Neuronal stem cell (in vitro differentiated cells): ENCODE results near the gene HPSE2.

Source experiments
- DNase-seq: peaks from one replicate; pipeline ENCODE4 v3.0.0-alpha.2; 2013; ENCODE audit warnings: low spot score
- H2AFZ ChIP-seq: one replicate; pipeline ENCODE4 v1.6.1; 2013; ENCODE audit warnings: mild to moderate bottlenecking, low read length, inconsistent platforms
- H2AK5ac ChIP-seq: 2 replicates; pipeline ENCODE4 v1.6.1; 2013; ENCODE audit warnings: low read depth, mild to moderate bottlenecking, inconsistent platforms, low read length, moderate library complexity, mixed read lengths
- H2BK120ac ChIP-seq: 2 replicates; pipeline ENCODE4 v1.6.1; 2013; ENCODE audit warnings: low read depth, mild to moderate bottlenecking, inconsistent platforms, low read length, moderate library complexity, mixed read lengths
- H2BK12ac ChIP-seq: one replicate; pipeline ENCODE4 v1.6.1; 2013; ENCODE audit warnings: low read length, inconsistent platforms
- H2BK15ac ChIP-seq: 2 replicates; pipeline ENCODE4 v1.6.1; 2013; ENCODE audit warnings: mild to moderate bottlenecking, low read length, inconsistent platforms, mixed read lengths
- H2BK5ac ChIP-seq: one replicate; pipeline ENCODE4 v1.6.1; 2013; ENCODE audit warnings: inconsistent platforms, mild to moderate bottlenecking, low read length, moderate library complexity
- H3K14ac ChIP-seq: one replicate; pipeline ENCODE4 v1.6.1; 2013; ENCODE audit warnings: low read length, inconsistent platforms
- H3K18ac ChIP-seq: 2 replicates; pipeline ENCODE4 v1.6.1; 2013; ENCODE audit warnings: low read length, inconsistent platforms
- H3K23ac ChIP-seq: 2 replicates; pipeline ENCODE4 v1.6.1; 2013; ENCODE audit warnings: low read depth, mild to moderate bottlenecking, mixed read lengths, low read length, inconsistent platforms; ENCODE audit not compliant: poor library complexity
- H3K27ac ChIP-seq: replicated peaks from 3 replicates; pipeline ENCODE4 v1.5.1; 2013; ENCODE audit warnings: low read length, inconsistent platforms
- H3K27me3 ChIP-seq, 3 experiments: 2 replicates each; pipeline ENCODE4 v1.6.1; 2013; ENCODE audit warnings: low read length in 3 of 3, mild to moderate bottlenecking in 2 of 3, inconsistent platforms in 1 of 3, low read depth in 1 of 3, mixed read lengths in 1 of 3, moderate library complexity in 1 of 3; ENCODE audit not compliant: control insufficient read depth in 3 of 3, insufficient read depth in 3 of 3
- H3K36me3 ChIP-seq, 2 donors: replicated peaks in 1 of 2; 2 replicates each; pipeline ENCODE4 v1.6.1; 2013; ENCODE audit warnings: low read length in 2 of 2; ENCODE audit not compliant: control insufficient read depth in 2 of 2, insufficient read depth in 2 of 2
- H3K4ac ChIP-seq: 2 replicates; pipeline ENCODE4 v1.6.1; 2013; ENCODE audit warnings: inconsistent platforms, mild to moderate bottlenecking, low read length, moderate library complexity
- H3K4me1 ChIP-seq, 2 donors: 1 replicate in 1 of 2; 2 replicates in 1 of 2; pipeline ENCODE4 v1.6.1; 2013; ENCODE audit warnings: low read length in 2 of 2, low read depth in 1 of 2; ENCODE audit not compliant: control insufficient read depth in 2 of 2, insufficient read depth in 1 of 2
- H3K4me2 ChIP-seq: one replicate; pipeline ENCODE4 v1.6.1; 2013; ENCODE audit warnings: mild to moderate bottlenecking, low read length, inconsistent platforms; ENCODE audit not compliant: insufficient read depth, poor library complexity, severe bottlenecking
- H3K4me3 ChIP-seq, 2 donors: 2 replicates each; pipeline ENCODE4 v1.5.1; 2013; ENCODE audit warnings: low read length in 2 of 2, mild to moderate bottlenecking in 2 of 2, inconsistent platforms in 1 of 2, moderate library complexity in 1 of 2
- H3K79me1 ChIP-seq: one replicate; pipeline ENCODE4 v1.6.1; 2013; ENCODE audit warnings: low read depth, mild to moderate bottlenecking, inconsistent platforms, low read length, moderate library complexity
- H3K9ac ChIP-seq: one replicate; pipeline ENCODE4 v1.6.1; 2013; ENCODE audit warnings: mild to moderate bottlenecking, low read depth, low read length, inconsistent platforms; ENCODE audit not compliant: poor library complexity
- H3K9me3 ChIP-seq, 2 donors: replicated peaks in 1 of 2; 2 replicates each; pipeline versions ENCODE3 to v1.6.1; 2013; ENCODE audit warnings: low read length in 2 of 2, mild to moderate bottlenecking in 2 of 2, inconsistent platforms in 1 of 2, low read depth in 1 of 2, mixed read lengths in 1 of 2, moderate library complexity in 1 of 2; ENCODE audit not compliant: control insufficient read depth in 2 of 2, insufficient read depth in 1 of 2
- H4K8ac ChIP-seq: one replicate; pipeline ENCODE4 v1.6.1; 2013; ENCODE audit warnings: low read depth, mild to moderate bottlenecking, inconsistent platforms, low read length, moderate library complexity
- H4K91ac ChIP-seq: one replicate; pipeline ENCODE4 v1.6.1; 2013; ENCODE audit warnings: low read length, low read depth, mild to moderate bottlenecking, inconsistent platforms; ENCODE audit not compliant: poor library complexity
- WGBS, 2 donors: extraction: QIAGEN DNeasy Blood & Tissue Kit; methylation state at CpG; one replicate each; pipeline ENCODE4 v1.1.7; 2013; ENCODE audit warnings: missing lambda C conversion rate in 2 of 2, mixed read lengths in 1 of 2; ENCODE audit not compliant: insufficient read length in 2 of 2, insufficient replicate concordance in 1 of 2; ENCODE audit errors: extremely low coverage in 2 of 2; 5-methylcytosine and 5-hydroxymethylcytosine counted together

HPSE2 gene

GRCh38 chr10:98472196-98472595, 763.5 kb downstream of the HPSE2 start:
- peaks cover 0 to 16% (median 0%) of the 10 kb centered on the region in 3 experiments for H3K27me3 ChIP-seq
- H3K9me3 ChIP-seq, result no peaks in the 10 kb centered on the region
- H3K4me3 ChIP-seq, result no peak overlapping the region
- no peak overlapping the region for H2BK12ac ChIP-seq
- no peak overlapping the region for H2BK120ac ChIP-seq
- H3K4ac ChIP-seq, result no peak overlapping the region
- peak overlapping the region; percentile 74 for H3K27ac ChIP-seq
- no peak overlapping the region for H4K91ac ChIP-seq
- no peak overlapping the region for H3K14ac ChIP-seq
- no peak overlapping the region for H2AK5ac ChIP-seq
- H3K18ac ChIP-seq, result no peak overlapping the region
- H3K36me3 ChIP-seq, result no peaks in the 10 kb centered on the region
- peaks cover 0 to 7% of the 10 kb centered on the region in 2 donors for H3K4me1 ChIP-seq
- DNase-seq, result peak; percentile 35
- WGBS, 2 donors, result no CpG with 5 or more reads among the region's 4 CpGs
- H3K9ac ChIP-seq, result no peak overlapping the region
- H2AFZ ChIP-seq, result no peak overlapping the region
- H2BK15ac ChIP-seq, result no peak overlapping the region
- no peaks in the 10 kb centered on the region for H3K79me1 ChIP-seq
- H3K23ac ChIP-seq, result no peak overlapping the region
- no peak overlapping the region for H3K4me2 ChIP-seq
- no peak overlapping the region for H2BK5ac ChIP-seq
- no peak overlapping the region for H4K8ac ChIP-seq

GRCh38 chr10:98470850-98471249, 764.8 kb downstream of the HPSE2 start:
- peaks cover 0 to 16% (median 0%) of the 10 kb centered on the region in 3 experiments for H3K27me3 ChIP-seq

GRCh38 chr10:98469001-98469931, 766.4 kb downstream of the HPSE2 start:
- Histone ChIP-seq H3K4me3 (no peak overlapping the region), H3K23ac (no peak overlapping the region), H3K9ac (no peak overlapping the region), H4K91ac (no peak overlapping the region), H2BK120ac (no peak overlapping the region), H2BK15ac (no peak overlapping the region), H3K4me1 (peaks cover 1 to 10% of the 10 kb centered on the region in 2 donors), H3K14ac (no peak overlapping the region), H2BK5ac (no peak overlapping the region), H3K4me2 (no peak overlapping the region), H3K18ac (no peak overlapping the region), H3K27ac (no peak overlapping the region), H3K27me3 (peaks cover 0 to 15% (median 0%) of the 10 kb centered on the region in 3 experiments), H2AFZ (no peak overlapping the region), H2BK12ac (peak overlapping the region; percentile 10), H3K4ac (no peak overlapping the region), H4K8ac (no peak overlapping the region), H3K9me3 (no peaks in the 10 kb centered on the region), H2AK5ac (no peak overlapping the region), H3K79me1 (no peaks in the 10 kb centered on the region), H3K36me3 (no peaks in the 10 kb centered on the region)
- no peak for DNase-seq
- WGBS, 2 donors, result no CpG with 5 or more reads among the region's 2 CpGs

More at GRCh38 chr10:98470850-98471249, 764.8 kb downstream of the HPSE2 start:
- Histone ChIP-seq H3K18ac (no peak overlapping the region), H3K79me1 (no peaks in the 10 kb centered on the region), H2AK5ac (no peak overlapping the region), H2BK120ac (no peak overlapping the region), H3K9me3 (no peaks in the 10 kb centered on the region), H3K27ac (no peak overlapping the region), H2BK12ac (no peak overlapping the region), H2BK15ac (no peak overlapping the region), H2AFZ (no peak overlapping the region), H3K23ac (no peak overlapping the region), H3K4ac (no peak overlapping the region), H3K4me2 (no peak overlapping the region), H3K14ac (no peak overlapping the region), H3K4me3 (no peak overlapping the region), H3K9ac (no peak overlapping the region), H3K36me3 (no peaks in the 10 kb centered on the region), H4K91ac (no peak overlapping the region), H3K4me1 (peaks cover 1 to 10% of the 10 kb centered on the region in 2 donors), H4K8ac (no peak overlapping the region), H2BK5ac (no peak overlapping the region)
- no peak for DNase-seq
- no CpG with 5 or more reads among the region's 5 CpGs for WGBS, 2 donors
